OCI-LY7 (cell line): ENCODE results near the gene FAM107B. TPM values are rescaled to one million over a fixed set of nuclear protein-coding genes. Genes with fewer than 3 reads are reported as not detected.

Experiments used
- BruUV-seq: library from RNA; stranded (reverse); fragments of 400-500 nt; replicated peaks from 2 replicates; lab custom pipeline; 2021; lab: Mats Ljungman, UMichigan
- CTCF ChIA-PET: fragments of 300-600 bp; sonication (Branson Sonifier 250); formaldehyde crosslinking; loops from one replicate; lab custom pipeline; 2022; ENCODE audit warnings: antibody characterized with exemption; ENCODE audit not compliant: unreplicated experiment; lab: Charles Lee
- POLR2A ChIA-PET: fragments of 300-600 bp; sonication (Branson Sonifier 250); formaldehyde crosslinking; loops from one replicate; lab custom pipeline; 2022; ENCODE audit warnings: antibody characterized with exemption; lab: Charles Lee
- DNase-seq: peaks from one replicate; pipeline ENCODE4 v3.0.0-alpha.2; 2015; ENCODE audit warnings: low spot score
- H2AFZ ChIP-seq: fragments of 200-600 bp; sonication (generic), shearing (Covaris generic); 2 replicates; pipeline ENCODE4 v1.6.1; 2014; ENCODE audit warnings: mild to moderate bottlenecking, antibody characterized with exemption, low read length, moderate library complexity
- H3K27ac ChIP-seq: fragments of 200-600 bp; sonication (generic); 2 replicates; pipeline ENCODE4 v1.5.1; 2014; ENCODE audit warnings: mixed run types, low read depth, mild to moderate bottlenecking, moderate library complexity, low read length, inconsistent platforms; ENCODE audit not compliant: poor library complexity, severe bottlenecking
- H3K36me3 ChIP-seq: fragments of 200-600 bp; sonication (generic); 2 replicates; pipeline ENCODE4 v1.6.1; 2014; ENCODE audit warnings: mild to moderate bottlenecking, antibody characterized with exemption, low read length, moderate library complexity, mixed read lengths; ENCODE audit not compliant: insufficient read depth
- H3K4me1 ChIP-seq: fragments of 200-600 bp; sonication (generic); 2 replicates; pipeline ENCODE4 v1.5.1; 2014; ENCODE audit warnings: mild to moderate bottlenecking, low read length; ENCODE audit not compliant: insufficient read depth, poor library complexity, severe bottlenecking
- H3K4me2 ChIP-seq: fragments of 200-600 bp; sonication (generic); 2 replicates; pipeline ENCODE4 v1.6.1; 2014; ENCODE audit warnings: mild to moderate bottlenecking, low read length
- H3K4me3 ChIP-seq: fragments of 200-600 bp; sonication (generic); 2 replicates; pipeline ENCODE4 v1.5.1; 2014; ENCODE audit warnings: mild to moderate bottlenecking, low read depth, low read length; ENCODE audit not compliant: poor library complexity, severe bottlenecking
- H3K79me2 ChIP-seq: fragments of 200-600 bp; sonication (generic); 2 replicates; pipeline ENCODE4 v1.6.1; 2016; ENCODE audit warnings: low read depth, mild to moderate bottlenecking, low read length, moderate library complexity, mixed read lengths; ENCODE audit not compliant: insufficient read depth
- H3K9me2 ChIP-seq: fragments of 200-600 bp; sonication (generic); 2 replicates; pipeline ENCODE4 v1.6.1; 2016; ENCODE audit warnings: mild to moderate bottlenecking, low read length, mixed read lengths; ENCODE audit not compliant: insufficient read depth
- H3K9me3 ChIP-seq: fragments of 200-600 bp; sonication (generic); 2 replicates; pipeline ENCODE4 v1.6.1; 2014; ENCODE audit warnings: mild to moderate bottlenecking, mixed run types, low read length, mixed read lengths
- H4K20me1 ChIP-seq: fragments of 200-600 bp; sonication (generic); 2 replicates; pipeline ENCODE4 v1.6.1; 2014; ENCODE audit warnings: mild to moderate bottlenecking, antibody characterized with exemption, low read length, moderate library complexity, mixed read lengths; ENCODE audit not compliant: insufficient read depth
- CTCF ChIP-seq: fragments of 200-600 bp; sonication (generic); conservative IDR thresholded peaks from 2 replicates; pipeline ENCODE4 v1.5.1; 2014; ENCODE audit warnings: mild to moderate bottlenecking, antibody characterized with exemption, low read length, moderate library complexity, mixed read lengths
- EZH2phosphoT487 ChIP-seq: fragments of 200-600 bp; sonication (generic); IDR thresholded peaks from 2 replicates; pipeline ENCODE4 v1.6.1; 2018; ENCODE audit warnings: low read depth, borderline replicate concordance, mild to moderate bottlenecking, mixed run types, antibody characterized with exemption, low read length, moderate library complexity, mixed read lengths
- intact Hi-C: fragments of 100-400 bp; cut with micrococcal nuclease; formaldehyde crosslinking; loops from one replicate; pipeline ENCODE4 v1.10.0; 2022; ENCODE audit not compliant: unreplicated experiment
- total RNA-seq, 2 experiments: library from RNA; depleted of rRNA in 1 of 2; stranded (reverse); fragments of >200 nt in 1 of 2; shearing (Covaris generic) in 1 of 2; gene quantifications; 2 replicates each; pipeline ENCODE4 v1.2.3, GENCODE V29; 2014 to 2022

Gene FAM107B
- total RNA-seq, 2 experiments from 2014 or later = 114 to 398 TPM

GRCh38 chr10:14658331-14659127 is 116.2 kb downstream of the FAM107B start:
- Histone ChIP-seq H3K4me3 (peak overlapping the region; percentile 39), H3K79me2 (no peaks in the 10 kb centered on the region), H3K27ac (peak overlapping the region; percentile 96), H3K9me2 (no peaks in the 10 kb centered on the region), H4K20me1 (no peaks in the 10 kb centered on the region), H3K4me1 (peaks cover 85% of the 10 kb centered on the region), H3K4me2 (peak overlapping the region; percentile 80), H2AFZ (peak overlapping the region; percentile 57; the same call in 1 of the 2 replicates), H3K9me3 (peaks cover 19% of the 10 kb centered on the region), H3K36me3 (peaks cover 20% of the 10 kb centered on the region)
- intact Hi-C loops = loop anchor here (1.0 to 2.0 kb wide), 6 partner anchors 10 to 296 kb away; partner anchors contain the start of gene DCLRE1C
- no TSS peak for BruUV-seq
- DNase-seq = peak; percentile 50
- CTCF ChIA-PET = interaction anchor here (0.6 kb wide), 1 partner anchor 46 kb away, joined by 3 read pairs; no protein-coding TSS in a partner anchor
- TF ChIP-seq CTCF (no peak), EZH2phosphoT487 (no peak)
- POLR2A ChIA-PET = interaction anchor here (0.6 to 3.3 kb wide), 9 partner anchors 9 to 166 kb away, joined by 3 to 24 read pairs (median 3); no protein-coding TSS in a partner anchor

GRCh38 chr10:14656052-14656730 is 118.5 kb downstream of the FAM107B start:
- peaks cover 96% of the 10 kb centered on the region for H3K4me1 ChIP-seq
- H3K9me2 ChIP-seq = no peaks in the 10 kb centered on the region
- H3K27ac ChIP-seq = peak overlapping the region; percentile 96
- H4K20me1 ChIP-seq = no peaks in the 10 kb centered on the region
- intact Hi-C loops = no loop called here
- H3K4me2 ChIP-seq = peak overlapping the region; percentile 80
- no peak for TF ChIP-seq EZH2phosphoT487
- TF ChIP-seq CTCF = peak; percentile 58
- no peak for DNase-seq
- no peaks in the 10 kb centered on the region for H3K79me2 ChIP-seq
- no TSS peak for BruUV-seq
- H3K4me3 ChIP-seq = no peak overlapping the region
- H3K36me3 ChIP-seq = peaks cover 7% of the 10 kb centered on the region
- peaks cover 11% of the 10 kb centered on the region for H3K9me3 ChIP-seq
- ChIA-PET CTCF (no interaction called here), POLR2A (interaction anchor here (1.2 to 3.3 kb wide), 2 partner anchors 7 to 44 kb away, joined by 4 to 24 read pairs; no protein-coding TSS in a partner anchor)
- H2AFZ ChIP-seq = peak overlapping the region; percentile 57; the same call in 1 of the 2 replicates
